ENCODE results near the gene HSPA12B.

DNA sequence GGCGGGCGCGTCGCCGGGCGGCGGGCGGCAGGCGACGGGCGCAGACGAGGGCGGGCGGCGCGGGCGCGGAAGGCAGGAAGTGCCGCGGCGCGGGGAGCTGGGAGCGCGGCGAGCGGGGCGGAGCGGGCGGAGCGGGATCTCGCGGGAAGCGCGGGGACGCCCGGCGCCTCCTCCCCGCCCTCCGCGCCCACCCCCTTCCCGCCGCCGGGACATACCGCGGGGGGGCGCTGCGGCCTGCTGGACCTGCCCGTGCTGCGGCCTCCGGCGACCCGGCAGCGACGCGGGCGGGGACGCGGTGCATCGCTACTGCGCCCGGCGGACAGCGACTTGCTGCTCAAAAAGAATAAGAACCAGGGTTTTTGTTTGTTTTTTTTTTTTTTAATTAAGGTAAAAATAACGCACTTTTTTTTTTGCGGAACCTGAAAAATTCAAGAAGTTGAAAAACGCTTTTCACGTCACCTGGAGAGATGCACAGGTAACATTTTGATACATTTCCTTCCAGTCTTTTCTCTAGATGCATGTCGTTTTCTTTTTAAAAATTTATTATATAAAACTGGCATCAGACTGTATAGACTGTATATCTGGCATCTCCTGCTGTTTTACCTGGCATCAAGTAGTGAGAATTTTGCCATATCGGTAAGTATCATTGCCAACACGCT is 54.3 kb downstream of the HSPA12B start, which contains the start of gene CENPB:
- TF ChIP-seq, protein P1, sequence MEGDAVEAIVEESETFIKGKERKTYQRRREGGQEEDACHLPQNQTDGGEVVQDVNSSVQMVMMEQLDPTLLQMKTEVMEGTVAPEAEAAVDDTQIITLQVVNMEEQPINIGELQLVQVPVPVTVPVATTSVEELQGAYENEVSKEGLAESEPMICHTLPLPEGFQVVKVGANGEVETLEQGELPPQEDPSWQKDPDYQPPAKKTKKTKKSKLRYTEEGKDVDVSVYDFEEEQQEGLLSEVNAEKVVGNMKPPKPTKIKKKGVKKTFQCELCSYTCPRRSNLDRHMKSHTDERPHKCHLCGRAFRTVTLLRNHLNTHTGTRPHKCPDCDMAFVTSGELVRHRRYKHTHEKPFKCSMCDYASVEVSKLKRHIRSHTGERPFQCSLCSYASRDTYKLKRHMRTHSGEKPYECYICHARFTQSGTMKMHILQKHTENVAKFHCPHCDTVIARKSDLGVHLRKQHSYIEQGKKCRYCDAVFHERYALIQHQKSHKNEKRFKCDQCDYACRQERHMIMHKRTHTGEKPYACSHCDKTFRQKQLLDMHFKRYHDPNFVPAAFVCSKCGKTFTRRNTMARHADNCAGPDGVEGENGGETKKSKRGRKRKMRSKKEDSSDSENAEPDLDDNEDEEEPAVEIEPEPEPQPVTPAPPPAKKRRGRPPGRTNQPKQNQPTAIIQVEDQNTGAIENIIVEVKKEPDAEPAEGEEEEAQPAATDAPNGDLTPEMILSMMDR (conservative IDR thresholded peaks at IDR 0.05; ENCODE audit: low read depth, low read length) = peak; percentile 68
- TF ChIP-seq EZH2 (IDR thresholded peaks at IDR 0.05; ENCODE audit: borderline replicate concordance, low read depth, low read length, poor library complexity, severe bottlenecking) = no peak

Data from A673 (cell line).